T-helper 2 cell treated with Interferon-gamma antibody and Interleukin-4, amounts not matched to agents 100 ng/mL and 5 ng/mL, for 36 hours (primary cell): ENCODE results near the gene SLC30A10. TPM values are rescaled to one million over a fixed set of nuclear protein-coding genes. Genes with fewer than 3 reads are reported as not detected.
"Not testable (repeated sequence)": the region's sequence is repeated elsewhere in the genome, so short reads cannot be mapped to it uniquely, and the experiment has no call there.

Experiments used
- intact Hi-C: fragments of 100-400 bp; cut with micrococcal nuclease; formaldehyde crosslinking; loops from one replicate; pipeline ENCODE4 v1.15.1; 2023
- total RNA-seq: library from RNA; stranded (reverse); gene quantifications from 2 replicates; pipeline ENCODE4 v1.2.3, GENCODE V29; 2022

SLC30A10 gene
- not detected in 2 replicates for total RNA-seq

- intact Hi-C loops = no loop called here
These were observed at the start of gene SLC30A10 for GRCh38 chr1:219927956-219928790. Gene SLC30A10, minus strand, starts transcription at chr1:219928557. Its CDS starts 117 bp downstream, at chr1:219928440.

DNA sequence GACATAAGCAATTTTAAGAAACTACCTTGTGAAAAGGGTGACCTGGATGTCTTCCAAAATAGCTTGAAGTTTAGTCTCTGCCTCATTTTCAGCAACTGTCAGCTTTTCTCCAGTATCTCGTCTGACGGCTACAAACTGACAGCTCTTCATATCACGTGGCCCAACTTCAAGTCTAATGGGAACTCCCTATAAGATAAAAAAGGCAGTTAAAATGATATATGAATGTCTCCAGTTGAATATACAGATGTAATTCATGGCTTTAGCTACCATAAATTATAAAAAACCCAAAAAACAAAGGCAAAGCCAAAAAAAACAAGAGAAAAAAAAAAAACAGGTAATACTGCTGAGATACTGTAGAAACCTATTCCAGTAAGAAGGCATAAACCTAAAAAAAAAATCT lies 44.9 kb upstream of the SLC30A10 start:
- intact Hi-C loops = no loop called here

DNA sequence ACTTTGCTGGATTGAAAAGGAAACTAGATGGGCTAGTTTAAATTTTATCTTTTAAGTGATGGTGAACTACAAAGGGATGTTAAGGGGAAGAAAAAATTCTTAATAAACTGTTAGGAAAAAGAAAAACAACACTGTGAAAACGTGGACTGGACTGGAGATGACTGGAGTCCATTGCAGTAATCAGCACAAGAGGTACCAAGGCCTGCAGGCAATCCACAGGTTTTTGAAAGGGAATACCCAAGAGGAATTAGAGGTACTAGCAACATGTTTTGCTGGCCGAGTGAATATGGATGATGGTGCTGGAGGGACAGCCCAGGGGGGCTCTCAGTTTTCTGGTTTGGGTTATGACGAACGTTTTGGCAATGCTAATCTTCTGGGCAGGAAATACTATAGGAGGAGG lies 39.0 kb upstream of the SLC30A10 start:
- intact Hi-C loops = no loop called here

DNA sequence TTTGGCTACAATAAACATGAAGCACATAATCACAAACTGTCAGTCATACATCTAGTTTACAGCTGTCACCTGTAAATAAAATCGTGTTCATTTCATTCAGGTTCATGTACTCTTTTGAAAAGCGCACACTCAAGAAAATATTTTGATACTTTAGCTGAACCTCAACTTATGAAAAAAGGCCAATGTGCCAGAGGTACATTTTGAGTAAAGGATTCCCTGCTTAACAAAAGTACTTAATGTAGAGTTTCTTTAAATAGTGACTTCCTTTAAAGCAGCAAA lies 37.7 kb upstream of the SLC30A10 start:
- intact Hi-C loops = no loop called here

GRCh38 chr1:219965285-219966070 lies 37.1 kb upstream of the SLC30A10 start:
- intact Hi-C loops = no loop called here

GRCh38 chr1:219963432-219963831 lies 35.1 kb upstream of the SLC30A10 start:
- intact Hi-C loops = no loop called here

- intact Hi-C loops = no loop called here
These were observed 33.3 kb upstream of the SLC30A10 start for GRCh38 chr1:219961684-219962083.

DNA sequence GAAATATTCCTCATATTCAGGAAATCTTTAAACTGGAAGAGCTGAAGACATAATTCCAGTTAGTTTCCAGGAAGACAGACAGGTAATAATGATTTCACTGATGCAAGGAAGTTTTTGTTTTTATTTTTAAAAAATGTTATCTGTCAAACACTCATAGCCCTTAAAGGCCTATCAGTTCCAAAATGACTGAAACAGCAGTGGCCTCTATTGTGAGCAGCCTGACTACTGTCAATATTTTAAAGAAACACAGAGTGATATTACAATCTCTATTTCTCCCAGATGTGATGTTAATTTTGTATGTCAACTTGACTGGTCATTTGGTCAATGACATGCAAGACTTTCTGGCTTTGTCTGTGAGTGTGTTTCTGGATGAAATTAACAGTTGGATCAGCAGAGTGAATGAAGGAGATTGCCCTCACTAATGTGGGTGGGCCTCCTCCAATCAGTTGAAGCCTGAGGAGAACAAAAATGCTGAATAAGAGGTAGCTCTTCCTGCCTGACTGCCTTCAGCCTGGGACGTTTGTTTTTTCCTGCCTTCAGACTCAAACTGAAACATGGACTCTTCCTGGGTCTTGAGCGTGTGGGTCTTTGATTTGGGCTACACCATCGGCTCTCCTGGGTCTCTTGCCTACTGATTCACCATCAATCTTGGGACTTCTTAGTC lies 31.3 kb upstream of the SLC30A10 start:
- intact Hi-C loops = no loop called here

GRCh38 chr1:219958875-219959417 lies 30.6 kb upstream of the SLC30A10 start:
- intact Hi-C loops = no loop called here

GRCh38 chr1:219954736-219955421 lies 26.5 kb upstream of the SLC30A10 start:
- intact Hi-C loops = no loop called here

GRCh38 chr1:219954052-219954451 lies 25.7 kb upstream of the SLC30A10 start:
- intact Hi-C loops = no loop called here

- intact Hi-C loops = no loop called here
These were observed 24.0 kb upstream of the SLC30A10 start for GRCh38 chr1:219952361-219952760.

GRCh38 chr1:219949227-219949626 lies 20.9 kb upstream of the SLC30A10 start:
- intact Hi-C loops = not testable (repeated sequence)

DNA sequence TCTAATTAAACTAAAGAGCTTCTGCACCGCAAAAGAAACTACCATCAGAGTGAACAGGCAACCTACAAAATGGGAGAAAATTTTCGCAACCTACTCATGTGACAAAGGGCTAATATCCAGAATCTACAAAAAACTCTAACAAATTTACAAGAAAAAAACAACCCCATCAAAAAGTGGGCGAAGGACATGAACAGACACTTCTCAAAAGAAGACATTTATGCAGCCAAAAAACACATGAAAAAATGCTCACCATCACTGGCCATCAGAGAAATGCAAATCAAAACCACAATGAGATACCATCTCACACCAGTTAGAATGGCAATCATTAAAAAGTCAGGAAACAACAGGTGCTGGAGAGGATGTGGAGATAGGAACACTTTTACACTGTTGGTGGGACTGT lies 20.4 kb upstream of the SLC30A10 start:
- intact Hi-C loops = not testable (repeated sequence)

- intact Hi-C loops = no loop called here
These were observed 17.4 kb upstream of the SLC30A10 start for GRCh38 chr1:219945795-219946194.

GRCh38 chr1:219941179-219942118 lies 13.1 kb upstream of the SLC30A10 start:
- intact Hi-C loops = no loop called here

DNA sequence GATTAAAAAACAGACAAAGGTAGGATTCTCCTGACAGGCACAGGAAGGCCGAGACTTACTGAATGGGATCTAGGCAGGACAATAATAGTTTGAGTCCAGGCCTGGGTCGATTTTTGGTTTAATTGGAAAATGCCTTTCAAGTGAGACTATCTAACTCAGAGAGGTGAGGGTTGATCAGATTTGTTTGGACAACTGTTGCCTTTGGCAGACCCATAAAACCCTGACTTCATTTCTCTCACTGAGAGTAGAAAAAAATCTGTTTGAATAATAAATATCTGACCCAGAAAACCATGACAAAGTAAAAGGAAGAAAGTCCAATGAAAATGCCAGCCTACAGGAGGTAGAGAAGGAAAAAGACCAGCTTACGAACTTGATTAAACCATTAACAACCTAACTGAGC lies 12.3 kb upstream of the SLC30A10 start:
- intact Hi-C loops = no loop called here

GRCh38 chr1:219938706-219939105 lies 10.3 kb upstream of the SLC30A10 start:
- intact Hi-C loops = no loop called here

DNA sequence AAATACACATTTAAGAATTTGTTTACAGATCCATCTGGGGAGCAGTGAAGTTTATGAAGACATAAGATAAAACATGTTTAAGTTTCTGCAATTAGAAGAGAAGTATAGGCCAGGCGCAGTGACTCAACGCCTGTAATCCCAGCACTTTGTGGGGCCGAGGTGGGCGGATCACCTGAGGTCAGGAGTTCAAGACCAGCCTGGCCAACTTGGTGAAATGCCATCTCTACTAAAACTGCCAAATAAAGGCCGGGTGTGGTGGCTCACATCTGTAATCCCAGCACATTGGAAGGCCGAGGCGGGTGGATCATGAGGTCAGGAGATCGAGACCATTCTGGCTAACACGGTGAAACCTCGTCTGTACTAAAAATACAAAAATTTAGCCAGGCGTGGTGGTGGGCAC lies 5.4 kb upstream of the SLC30A10 start:
- intact Hi-C loops = not testable (repeated sequence)

- intact Hi-C loops = no loop called here
These were observed 2.7 kb upstream of the SLC30A10 start for GRCh38 chr1:219931033-219931432.
